ENCODE results near the gene TMEM237. TPM values are rescaled to one million over a fixed set of nuclear protein-coding genes. Genes with fewer than 3 reads are reported as not detected.
A peak's percentile ranks its signal among the peaks of the same experiment; 100 is the strongest.

TMEM237 gene
- 8.4 TPM for total RNA-seq

DNA sequence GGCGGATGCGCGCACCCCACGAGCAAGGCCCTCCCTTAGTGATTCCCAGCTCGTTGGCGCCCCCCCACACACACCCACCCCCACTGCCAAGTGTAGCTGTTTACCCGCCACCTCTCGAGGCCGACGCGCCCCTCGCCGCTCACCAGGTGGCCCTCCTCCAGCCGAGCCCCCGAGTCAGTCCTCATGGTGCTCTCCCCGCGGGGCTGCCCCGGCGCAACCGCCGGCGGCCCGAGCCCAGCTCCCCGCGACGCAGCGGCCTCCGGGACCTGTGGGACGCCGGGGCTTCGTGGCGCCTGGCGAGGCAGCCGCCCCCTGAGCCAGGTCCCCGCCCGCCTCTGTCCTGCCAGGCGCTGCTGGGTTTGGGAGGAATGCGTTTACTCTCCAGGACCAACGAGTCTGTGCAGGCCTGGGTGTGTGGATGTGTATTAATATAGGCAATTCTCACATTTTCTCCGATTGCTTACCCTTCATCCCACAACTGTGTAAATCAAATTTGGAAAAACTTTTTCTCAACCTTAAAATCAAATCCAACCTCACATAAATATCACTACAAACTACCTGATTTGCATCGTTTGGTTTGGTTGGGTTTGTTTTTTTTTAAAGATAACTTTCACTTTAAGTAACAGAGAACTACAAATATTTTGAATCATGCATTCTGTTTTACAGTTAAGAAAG is at the start of gene TMEM237:
TSS of gene TMEM237 (minus strand) at position 288 of the 675 bp plus-strand sequence. CDS start at position 185, 103 bp downstream.
- peaks cover 0 to 7% of the 10 kb centered on the region in 2 donors for H3K36me3 ChIP-seq
- no peak for TF ChIP-seq CTCF (IDR thresholded peaks at IDR 0.05)
- peak within 1 kb of the TSS; percentile 97 to 100 for H3K27ac ChIP-seq
- DNase-seq (ENCODE audit: low spot score in 2 of 2): peak in 1 of 2 donors; percentile 74
- no peaks in the 10 kb centered on the region for H3K9me3 ChIP-seq
- intact Hi-C loops (cut with DNase I): loop anchor here (2.0 to 10.0 kb wide), 5 partner anchors 55 to 681 kb away; partner anchors contain the start of genes ALS2, FZD7, MPP4 and ORC2
- H3K4me1 ChIP-seq: peaks cover 0 to 7% of the 10 kb centered on the region in 2 donors
- peak within 1 kb of the TSS; percentile 85 to 99 for H3K4me3 ChIP-seq
- H3K27me3 ChIP-seq: no peaks in the 10 kb centered on the region

- no peak overlapping the region for H3K4me3 ChIP-seq
- no peak overlapping the region for H3K27ac ChIP-seq
- H3K9me3 ChIP-seq: no peaks in the 10 kb centered on the region
- no peaks in the 10 kb centered on the region for H3K36me3 ChIP-seq
- no peaks in the 10 kb centered on the region for H3K27me3 ChIP-seq
- no peak for TF ChIP-seq CTCF (IDR thresholded peaks at IDR 0.05)
- intact Hi-C loops (cut with DNase I): no loop called here
- no peak for DNase-seq (ENCODE audit: low spot score in 2 of 2)
- H3K4me1 ChIP-seq: no peaks in the 10 kb centered on the region
These were observed 41.9 kb upstream of the TMEM237 start for GRCh38 chr2:201685156-201685555.

DNA sequence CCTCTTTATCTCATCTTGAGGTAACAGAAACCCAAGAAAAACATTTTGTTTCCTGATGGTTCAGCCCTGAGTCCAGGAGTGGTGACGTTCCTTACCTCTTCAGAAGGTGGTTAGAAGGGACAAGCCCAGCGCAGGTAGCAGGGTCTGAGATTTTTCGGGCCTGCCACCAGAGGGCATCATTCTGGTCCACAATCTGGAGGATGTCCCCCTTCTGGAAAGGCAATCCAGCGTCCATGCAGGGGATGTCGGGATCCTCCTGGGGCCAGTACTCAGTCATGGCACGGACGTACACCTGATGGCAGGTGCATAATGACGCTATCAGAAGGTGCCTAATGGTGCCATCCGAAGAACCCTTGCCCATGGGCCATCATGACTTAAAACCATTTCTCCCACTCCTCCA is 37.4 kb upstream of the TMEM237 start:
- no peak overlapping the region for H3K4me3 ChIP-seq
- H3K27me3 ChIP-seq: no peaks in the 10 kb centered on the region
- DNase-seq (ENCODE audit: low spot score in 2 of 2): no peak
- H3K36me3 ChIP-seq: no peaks in the 10 kb centered on the region
- no peak overlapping the region for H3K27ac ChIP-seq
- no peak for TF ChIP-seq CTCF (IDR thresholded peaks at IDR 0.05)
- H3K9me3 ChIP-seq: no peaks in the 10 kb centered on the region
- H3K4me1 ChIP-seq: no peaks in the 10 kb centered on the region
- intact Hi-C loops (cut with DNase I): no loop called here

DNA sequence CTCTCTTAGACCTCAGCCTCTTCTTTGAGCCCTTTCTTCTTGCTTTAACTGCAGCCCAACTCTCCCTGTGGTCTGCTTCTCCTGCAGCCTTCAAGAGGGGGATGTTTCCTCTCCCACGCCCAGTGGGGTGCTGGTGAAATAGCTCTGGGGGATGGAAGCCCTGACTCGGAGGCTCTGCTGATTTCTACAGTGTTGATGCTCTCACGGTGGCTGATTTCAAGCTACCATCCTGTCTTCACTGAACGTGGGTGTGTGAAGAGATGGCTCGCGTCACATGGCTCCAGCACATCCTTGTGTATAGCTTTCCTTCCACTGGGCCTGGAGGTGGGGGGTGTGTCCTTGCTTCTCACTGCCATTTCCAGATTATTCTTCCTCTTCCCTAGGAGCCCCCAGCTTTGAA is 35.1 kb upstream of the TMEM237 start:
- no peak for TF ChIP-seq CTCF (IDR thresholded peaks at IDR 0.05)
- intact Hi-C loops (cut with DNase I): no loop called here

DNA sequence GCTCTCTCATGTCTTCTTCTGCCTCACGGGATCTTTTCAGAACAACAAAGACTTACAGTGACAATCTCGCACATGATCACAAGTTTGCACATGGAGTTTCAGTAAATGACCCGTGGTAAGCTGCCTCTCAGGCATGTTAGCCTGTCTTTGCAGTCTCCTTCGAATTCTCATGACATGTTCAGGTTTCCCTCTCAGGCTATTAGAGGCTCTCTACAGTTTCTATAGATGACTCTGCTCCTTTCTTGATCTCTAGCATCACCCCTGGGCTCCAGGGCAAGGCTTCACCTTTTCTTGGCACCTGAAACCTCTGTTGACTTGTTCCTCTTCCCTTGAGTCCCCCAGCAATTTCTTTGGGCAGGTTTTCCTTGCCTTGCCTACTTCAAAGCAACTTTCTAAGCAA is 32.2 kb upstream of the TMEM237 start:
- no peak overlapping the region for H3K27ac ChIP-seq
- no peaks in the 10 kb centered on the region for H3K36me3 ChIP-seq
- no peak overlapping the region for H3K4me3 ChIP-seq
- H3K4me1 ChIP-seq: no peaks in the 10 kb centered on the region
- TF ChIP-seq CTCF (IDR thresholded peaks at IDR 0.05): no peak
- DNase-seq (ENCODE audit: low spot score in 2 of 2): no peak
- intact Hi-C loops (cut with DNase I): no loop called here
- no peaks in the 10 kb centered on the region for H3K27me3 ChIP-seq
- H3K9me3 ChIP-seq: no peaks in the 10 kb centered on the region

More for the DNA sequence above, 35.1 kb upstream of the TMEM237 start:
- Histone ChIP-seq H3K27ac (no peak overlapping the region), H3K4me1 (no peaks in the 10 kb centered on the region), H3K4me3 (no peak overlapping the region), H3K9me3 (no peaks in the 10 kb centered on the region), H3K36me3 (no peaks in the 10 kb centered on the region), H3K27me3 (no peaks in the 10 kb centered on the region)
- DNase-seq (ENCODE audit: low spot score in 2 of 2): no peak
